Endothelial cell of umbilical vein (primary cell): ENCODE data around the gene LRRK2. TPM values are rescaled to one million over a fixed set of nuclear protein-coding genes. Genes with fewer than 3 reads are reported as not detected.

Source experiments
- BruUV-seq: library from RNA; stranded (reverse); fragments of 400-500 nt; replicated peaks from 2 replicates; lab custom pipeline; 2021; lab: Mats Ljungman, UMichigan
- CTCF ChIA-PET: fragments of 300-600, 350-600 bp; sonication (Branson Sonifier 250); formaldehyde crosslinking; loops from one replicate; lab custom pipeline; 2021; ENCODE audit warnings: antibody characterized with exemption, inconsistent platforms; lab: Charles Lee
- POLR2A ChIA-PET: fragments of 300-600, 350-600 bp; sonication (Branson Sonifier 250); formaldehyde crosslinking; loops from one replicate; lab custom pipeline; 2021; ENCODE audit warnings: antibody characterized with exemption, inconsistent platforms; lab: Charles Lee
- DNase-seq: peaks from one replicate; pipeline ENCODE4 v3.0.0-alpha.2; 2011; ENCODE audit warnings: low read depth, low spot score
- FAIRE-seq: peaks from 2 replicates; lab custom pipeline; 2011; peaks lifted over from hg19 to GRCh38; lab: Jason Lieb, UNC
- H2AFZ ChIP-seq: 2 replicates; pipeline ENCODE4 v1.6.0; 2012; ENCODE audit warnings: low read depth, low read length, control low read depth, inconsistent platforms
- H3K27ac ChIP-seq: 2 replicates; pipeline ENCODE4 v1.5.1; 2011; ENCODE audit warnings: low read depth, mild to moderate bottlenecking, control low read depth, low read length, moderate library complexity; ENCODE audit not compliant: insufficient read depth
- H3K27me3 ChIP-seq, 2 experiments: 2 replicates each; pipeline versions ENCODE4 v1.6.0 to v1.6.1; 2011; ENCODE audit warnings: low read length in 2 of 2, mixed read lengths in 1 of 2; ENCODE audit not compliant: control insufficient read depth in 2 of 2, insufficient read depth in 2 of 2
- H3K36me3 ChIP-seq, 2 experiments: 2 replicates in 1 of 2; 3 replicates in 1 of 2; pipeline ENCODE4 v1.5.1; 2011; ENCODE audit warnings: low read length in 2 of 2, mild to moderate bottlenecking in 1 of 2, moderate library complexity in 1 of 2; ENCODE audit not compliant: control insufficient read depth in 2 of 2, insufficient read depth in 2 of 2; ENCODE audit errors: extremely low read depth in 1 of 2
- H3K4me1 ChIP-seq: 3 replicates; pipeline ENCODE4 v1.5.1; 2011; ENCODE audit warnings: mild to moderate bottlenecking, low read length; ENCODE audit not compliant: control insufficient read depth, insufficient read depth; ENCODE audit errors: extremely low read depth
- H3K4me2 ChIP-seq: 2 replicates; pipeline ENCODE4 v1.6.1; 2011; ENCODE audit warnings: low read length, control low read depth, mixed read lengths; ENCODE audit not compliant: insufficient read depth
- H3K4me3 ChIP-seq, 3 experiments: fragments of 200-600 bp in 1 of 3; sonication (generic), shearing (Covaris generic) in 1 of 3; replicated peaks in 1 of 3; 2 replicates each; pipeline ENCODE4 v1.5.1; 2011 to 2016; ENCODE audit warnings: control low read depth in 3 of 3, low read length in 3 of 3, mild to moderate bottlenecking in 2 of 3, inconsistent platforms in 1 of 3, low read depth in 1 of 3, moderate library complexity in 1 of 3; ENCODE audit not compliant: insufficient read depth in 1 of 3
- H3K79me2 ChIP-seq: 2 replicates; pipeline ENCODE4 v1.6.0; 2012; ENCODE audit warnings: low read length, inconsistent platforms; ENCODE audit not compliant: control insufficient read depth, insufficient read depth
- H3K9ac ChIP-seq: replicated peaks from 2 replicates; pipeline ENCODE3; 2011; ENCODE audit warnings: low read length, control low read depth; ENCODE audit not compliant: insufficient read depth; ENCODE audit errors: extremely low read depth
- H3K9me1 ChIP-seq: replicated peaks from 3 replicates; pipeline ENCODE4 v1.6.0; 2011; ENCODE audit warnings: mild to moderate bottlenecking, low read length; ENCODE audit not compliant: control insufficient read depth, insufficient read depth; ENCODE audit errors: extremely low read depth
- H3K9me3 ChIP-seq: replicated peaks from 2 replicates; pipeline ENCODE4 v1.5.1; 2012; ENCODE audit warnings: low read length, inconsistent platforms; ENCODE audit not compliant: control insufficient read depth, insufficient read depth
- H4K20me1 ChIP-seq: replicated peaks from 2 replicates; pipeline ENCODE3; 2011; ENCODE audit warnings: mild to moderate bottlenecking, low read length; ENCODE audit not compliant: control insufficient read depth, insufficient read depth; ENCODE audit errors: extremely low read depth
- FOS ChIP-seq: IDR thresholded peaks from 2 replicates; pipeline ENCODE4 v1.6.1; 2011; ENCODE audit warnings: mild to moderate bottlenecking, low read length, moderate library complexity, borderline replicate concordance; ENCODE audit not compliant: insufficient read depth
- GATA2 ChIP-seq: IDR thresholded peaks from 2 replicates; pipeline ENCODE4 v1.7.0; 2011; ENCODE audit warnings: low read depth, mild to moderate bottlenecking, moderate library complexity, mixed read lengths, low read length; ENCODE audit not compliant: insufficient read length, insufficient read depth
- JUN ChIP-seq: IDR thresholded peaks from 2 replicates; pipeline ENCODE4 v1.6.1; 2011; ENCODE audit warnings: borderline replicate concordance, low read depth; ENCODE audit not compliant: insufficient read length, insufficient read depth
- MYC ChIP-seq: IDR thresholded peaks from one replicate; pipeline ENCODE4 v1.6.1; 2011; ENCODE audit warnings: mild to moderate bottlenecking, low read depth, low read length
- POLR2A ChIP-seq: IDR thresholded peaks from 2 replicates; pipeline ENCODE4 v1.6.1; 2012; ENCODE audit warnings: low read depth, mild to moderate bottlenecking, control low read depth, low read length
- dilution Hi-C: fragments of 300-500 bp; cut with MboI; formaldehyde crosslinking; loops from one replicate; pipeline ENCODE4 v1.15.0; 2019; ENCODE audit warnings: low sequenced_read_pairs; ENCODE audit not compliant: extremely low pct_ligation_motif_present
- intact Hi-C: fragments of 100-400 bp; cut with micrococcal nuclease; formaldehyde crosslinking; loops from one replicate; pipeline ENCODE4 v1.10.0; 2022
- polyA plus RNA-seq, 4 experiments: library from polyadenylated mRNA; depleted of rRNA in 3 of 4; stranded (reverse) in 3 of 4; unstranded in 1 of 4; fragments of >200 nt; gene quantifications; 2 replicates each; pipeline versions ENCODE4 v1.2.1 to v1.2.3, GENCODE V29; 2011 to 2012; ENCODE audit warnings: missing spikeins in 1 of 4
- total RNA-seq: library from RNA; stranded (reverse); gene quantifications from 2 replicates; pipeline ENCODE4 v1.2.3, GENCODE V29; 2021
- TF ChIP-seq, protein P1 (sequence below): IDR thresholded peaks from 2 replicates; pipeline ENCODE4 v1.6.1; 2011; ENCODE audit not compliant: insufficient read depth, insufficient read length
- TF ChIP-seq, protein P2 (sequence below), 2 donors: IDR thresholded peaks; 1 replicate in 1 of 2; 2 replicates in 1 of 2; pipeline ENCODE4 v1.5.1; 2011; ENCODE audit warnings: low read length in 2 of 2, mild to moderate bottlenecking in 2 of 2, moderate library complexity in 2 of 2, control low read depth in 1 of 2, inconsistent platforms in 1 of 2, low read depth in 1 of 2; ENCODE audit not compliant: insufficient read depth in 1 of 2; ENCODE audit errors: extremely low read depth in 1 of 2

LRRK2 gene
- total and polyA plus RNA-seq, 2 donors (not counting 3 experiments of a cell fraction or from before 2014, with no cell fraction given) = 0.26 to 2.2 TPM

DNA sequence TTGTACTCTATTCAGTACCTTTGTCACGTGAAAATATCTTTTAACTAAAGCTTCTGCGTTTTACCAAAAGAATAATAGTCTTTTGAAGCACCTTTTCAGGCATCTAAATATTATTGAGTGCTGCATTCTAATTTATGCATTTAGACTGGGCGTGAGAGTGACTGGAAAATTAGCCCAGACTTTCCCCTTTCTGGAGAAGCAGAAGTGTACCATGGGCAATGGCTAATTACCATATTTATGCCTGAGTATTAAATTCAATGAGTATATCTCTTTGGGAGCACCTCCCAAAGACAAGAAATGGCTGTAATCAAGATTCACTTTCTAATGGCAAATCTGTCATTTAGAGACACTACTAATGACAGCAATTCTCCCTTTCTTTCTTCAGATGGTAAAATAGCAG is 174.9 kb downstream of the LRRK2 start:
- ChIA-PET CTCF (no interaction called here), POLR2A (no interaction called here)
- FAIRE-seq (no peak), DNase-seq (no peak)
- Histone ChIP-seq H3K27me3 (no peaks in the 10 kb centered on the region), H3K9ac (no peak overlapping the region), H3K4me3 (no peak overlapping the region), H3K79me2 (no peaks in the 10 kb centered on the region), H3K4me1 (no peaks in the 10 kb centered on the region), H3K36me3 (no peaks in the 10 kb centered on the region), H3K9me3 (no peaks in the 10 kb centered on the region), H3K27ac (no peak overlapping the region), H2AFZ (no peak overlapping the region), H4K20me1 (no peaks in the 10 kb centered on the region), H3K9me1 (no peaks in the 10 kb centered on the region), H3K4me2 (no peak overlapping the region)
- no peak for TF ChIP-seq POLR2A
- TF ChIP-seq, protein P1, sequence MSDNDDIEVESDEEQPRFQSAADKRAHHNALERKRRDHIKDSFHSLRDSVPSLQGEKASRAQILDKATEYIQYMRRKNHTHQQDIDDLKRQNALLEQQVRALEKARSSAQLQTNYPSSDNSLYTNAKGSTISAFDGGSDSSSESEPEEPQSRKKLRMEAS = no peak
- no TSS peak for BruUV-seq
- dilution Hi-C loops (no loop called here), intact Hi-C loops (no loop called here)

DNA sequence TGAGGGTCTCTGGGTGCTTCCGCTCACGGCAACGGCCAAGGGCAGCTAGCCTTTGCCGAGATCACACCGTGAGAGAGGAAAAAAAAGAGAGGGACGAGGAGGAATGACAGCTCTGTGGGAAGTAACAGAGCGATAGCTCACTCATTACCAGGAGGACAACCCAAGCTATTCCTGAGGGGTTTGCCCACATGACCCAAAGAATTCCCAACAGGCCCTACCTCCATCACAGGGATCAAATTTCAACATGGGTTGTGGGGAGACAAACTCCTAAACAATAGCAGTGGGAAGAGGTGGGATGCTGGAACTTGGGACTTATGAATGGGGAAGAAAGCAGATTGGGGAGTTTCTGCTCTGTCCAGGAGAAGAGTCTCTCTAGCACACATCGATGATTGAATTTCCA is 180.6 kb downstream of the LRRK2 start:
- Histone ChIP-seq H3K9me1 (no peaks in the 10 kb centered on the region), H3K4me1 (no peaks in the 10 kb centered on the region), H4K20me1 (no peaks in the 10 kb centered on the region), H3K36me3 (no peaks in the 10 kb centered on the region), H3K9me3 (no peaks in the 10 kb centered on the region), H3K9ac (no peak overlapping the region), H3K4me2 (no peak overlapping the region), H2AFZ (no peak overlapping the region), H3K79me2 (no peaks in the 10 kb centered on the region), H3K27ac (no peak overlapping the region), H3K27me3 (no peaks in the 10 kb centered on the region), H3K4me3 (no peak overlapping the region)
- FAIRE-seq (no peak), DNase-seq (no peak)
- ChIA-PET POLR2A (no interaction called here), CTCF (no interaction called here)
- intact Hi-C loops (no loop called here), dilution Hi-C loops (no loop called here)
- TF ChIP-seq POLR2A = no peak
- TF ChIP-seq, protein P1 = no peak
- TF ChIP-seq GATA2 = no peak
- no peak for TF ChIP-seq FOS
- TF ChIP-seq MYC = no peak
- TF ChIP-seq, protein P2, sequence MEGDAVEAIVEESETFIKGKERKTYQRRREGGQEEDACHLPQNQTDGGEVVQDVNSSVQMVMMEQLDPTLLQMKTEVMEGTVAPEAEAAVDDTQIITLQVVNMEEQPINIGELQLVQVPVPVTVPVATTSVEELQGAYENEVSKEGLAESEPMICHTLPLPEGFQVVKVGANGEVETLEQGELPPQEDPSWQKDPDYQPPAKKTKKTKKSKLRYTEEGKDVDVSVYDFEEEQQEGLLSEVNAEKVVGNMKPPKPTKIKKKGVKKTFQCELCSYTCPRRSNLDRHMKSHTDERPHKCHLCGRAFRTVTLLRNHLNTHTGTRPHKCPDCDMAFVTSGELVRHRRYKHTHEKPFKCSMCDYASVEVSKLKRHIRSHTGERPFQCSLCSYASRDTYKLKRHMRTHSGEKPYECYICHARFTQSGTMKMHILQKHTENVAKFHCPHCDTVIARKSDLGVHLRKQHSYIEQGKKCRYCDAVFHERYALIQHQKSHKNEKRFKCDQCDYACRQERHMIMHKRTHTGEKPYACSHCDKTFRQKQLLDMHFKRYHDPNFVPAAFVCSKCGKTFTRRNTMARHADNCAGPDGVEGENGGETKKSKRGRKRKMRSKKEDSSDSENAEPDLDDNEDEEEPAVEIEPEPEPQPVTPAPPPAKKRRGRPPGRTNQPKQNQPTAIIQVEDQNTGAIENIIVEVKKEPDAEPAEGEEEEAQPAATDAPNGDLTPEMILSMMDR (IDR thresholded peaks at IDR 0.05; ENCODE audit: extremely low read depth in 1 of 2, insufficient read depth in 1 of 2, low read depth in 1 of 2, low read length in 2 of 2) = no peak
- TF ChIP-seq JUN = no peak
- BruUV-seq = no TSS peak
